Adrenal gland (tissue), 12 donors: Measurements from ENCODE around the gene AFMID. TPM values are rescaled to one million over a fixed set of nuclear protein-coding genes. Genes with fewer than 3 reads are reported as not detected.
A peak's percentile ranks its signal among the peaks of the same experiment; 100 is the strongest.

Experiments used
- DNase-seq, 7 donors: peaks; one replicate each; pipeline ENCODE4 v3.0.0-alpha.2; 2019 to 2020
- H3K27ac ChIP-seq, 5 donors: fragments of 200-600 bp; sonication (generic) in 4 of 5; 1 replicate in 3 of 5; 2 replicates in 2 of 5; pipeline versions ENCODE4 v1.5.1 to v1.8.0; 2016 to 2020; ENCODE audit warnings: mild to moderate bottlenecking in 1 of 5
- H3K27me3 ChIP-seq: fragments of 200-600 bp; 2 replicates; pipeline ENCODE4 v1.8.0; 2021
- H3K36me3 ChIP-seq, 2 donors: fragments of 200-600 bp; replicated peaks in 1 of 2; 1 replicate in 1 of 2; 2 replicates in 1 of 2; pipeline versions ENCODE4 v1.5.1 to v1.8.0; 2018 to 2022
- H3K4me1 ChIP-seq, 2 donors: fragments of 200-600 bp; replicated peaks in 1 of 2; 1 replicate in 1 of 2; 2 replicates in 1 of 2; pipeline versions ENCODE4 v1.5.1 to v1.8.0; 2018 to 2021
- H3K4me3 ChIP-seq, 4 donors: fragments of 200-600 bp; sonication (generic) in 3 of 4; one replicate each; pipeline ENCODE4 v1.5.1; 2016 to 2018
- H3K9me3 ChIP-seq, 3 donors: fragments of 200-600 bp; sonication (generic) in 1 of 3; replicated peaks in 1 of 3; 1 replicate in 2 of 3; 2 replicates in 1 of 3; pipeline versions ENCODE4 v1.5.1 to v1.8.0; 2016 to 2021
- CTCF ChIP-seq, 6 experiments: fragments of 450-650 bp in 4 of 6; fragments of 200-600 bp in 2 of 6; sonication (generic) in 1 of 6; IDR thresholded peaks; 1 replicate in 5 of 6; 2 replicates in 1 of 6; pipeline versions ENCODE4 v1.5.1 to v1.8.0; 2016 to 2021; ENCODE audit warnings: antibody characterized with exemption in 6 of 6, mild to moderate bottlenecking in 2 of 6, moderate library complexity in 1 of 6
- POLR2A ChIP-seq, 2 donors: fragments of 450-650 bp; IDR thresholded peaks; one replicate each; pipeline ENCODE4 v1.6.1; 2017; ENCODE audit warnings: antibody characterized with exemption in 2 of 2, mild to moderate bottlenecking in 2 of 2, moderate library complexity in 1 of 2
- WGBS, 4 donors: extraction: QIAGEN DNeasy Blood & Tissue Kit in 2 of 4; methylation state at CpG; one replicate each; pipeline versions ENCODE4 v1.1.5 to v1.1.7; 2013 to 2017; 5-methylcytosine and 5-hydroxymethylcytosine counted together
- intact Hi-C, 2 donors: fragments of 100-400 bp; cut with DNase I; formaldehyde crosslinking; loops; one replicate each; pipeline versions ENCODE4 v1.14.1 to v1.15.0; 2022 to 2023
- polyA plus RNA-seq, 3 donors: library from polyadenylated mRNA; stranded (reverse); fragments of 200-250 nt in 2 of 3; fragments of 350-450 nt in 1 of 3; fragmentation: Illumina TruSeq in 1 of 3; extraction: RNeasy Lipid Tissue Mini Kit (QIAGEN cat#74804) in 1 of 3; gene quantifications; one replicate each; pipeline ENCODE4 v1.2.3, GENCODE V29; 2013 to 2014
- total RNA-seq, 9 donors: library from RNA; depleted of rRNA in 4 of 9; stranded (reverse); fragments of >200 nt in 4 of 9; fragments of 120-200 nt in 1 of 9; fragmentation: NEBNext Ultra II Directional in 1 of 9; extraction: Animal tissue kit (Norgen Biotek cat#: 25700) in 1 of 9; gene quantifications; one replicate each; pipeline versions ENCODE4 v1.1.0 to v1.2.4, GENCODE V29; 2013 to 2023
- donor health status: healthy with polysubstance abuse.
- donor health status: Bipolar disorder and iron deficiency.
- donor health status: DM: yes; HTN: yes; CAD: no.
- donor health status: DM: no; HTN: no; CAD: no.
- donor health status: DM: no; HTN: no; CAD: no.
- donor health status: DM: yes; HTN: yes; CAD: no.

The AFMID gene
- total and polyA plus RNA-seq, 12 donors: 4.5 to 32.9 (median 16.9) TPM

- TF ChIP-seq CTCF (IDR thresholded peaks at IDR 0.05): no peak
- WGBS, 4 donors: 57 to 76% (median 64%) methylated on average over 7 to 10 of the region's 10 CpGs
- Histone ChIP-seq H3K4me1 (peaks cover 0 to 9% of the 10 kb centered on the region in 2 donors), H3K4me3 (peak overlapping the region in 1 of 4 donors; percentile 67), H3K27ac (peak overlapping the region in 2 of 5 donors; percentile 4 to 81), H3K9me3 (no peaks in the 10 kb centered on the region), H3K27me3 (no peaks in the 10 kb centered on the region), H3K36me3 (no peaks in the 10 kb centered on the region)
- intact Hi-C loops: no loop called here
- peak in 3 of 7 donors; percentile 35 to 48 (median 37) for DNase-seq
Observed at GRCh38 chr17:78185981-78186691, 1.0 kb upstream of the AFMID start.

GRCh38 chr17:78196716-78197115, 9.6 kb downstream of the AFMID start:
- no peak overlapping the region for H3K4me3 ChIP-seq
- no peaks in the 10 kb centered on the region for H3K4me1 ChIP-seq
- intact Hi-C loops: no loop called here
- no peak for DNase-seq
- H3K36me3 ChIP-seq: no peaks in the 10 kb centered on the region
- no peak overlapping the region for H3K27ac ChIP-seq
- H3K9me3 ChIP-seq: no peaks in the 10 kb centered on the region
- WGBS, 4 donors: 71 to 91% (median 89%) methylated on average over 5 of the region's 5 CpGs
- no peaks in the 10 kb centered on the region for H3K27me3 ChIP-seq
- TF ChIP-seq POLR2A (IDR thresholded peaks at IDR 0.05) (no peak), CTCF (IDR thresholded peaks at IDR 0.05) (no peak)

- Histone ChIP-seq H3K27ac (peak overlapping the region in 1 of 5 donors; percentile 84), H3K27me3 (no peaks in the 10 kb centered on the region), H3K9me3 (no peaks in the 10 kb centered on the region), H3K4me3 (no peak overlapping the region), H3K4me1 (no peaks in the 10 kb centered on the region), H3K36me3 (no peaks in the 10 kb centered on the region)
- 86 to 94% (median 87%) methylated on average over 9 of the region's 9 CpGs for WGBS, 4 donors
- DNase-seq: no peak
- TF ChIP-seq POLR2A (IDR thresholded peaks at IDR 0.05): no peak
- TF ChIP-seq CTCF (IDR thresholded peaks at IDR 0.05): no peak
- intact Hi-C loops: no loop called here
Observed at GRCh38 chr17:78197147-78197832, 10.1 kb downstream of the AFMID start.

GRCh38 chr17:78200451-78200850, 13.3 kb downstream of the AFMID start:
- 82 to 94% (median 93%) methylated on average over 6 of the region's 6 CpGs for WGBS, 4 donors
- no peaks in the 10 kb centered on the region for H3K36me3 ChIP-seq
- TF ChIP-seq CTCF (IDR thresholded peaks at IDR 0.05) (no peak), POLR2A (IDR thresholded peaks at IDR 0.05) (no peak)
- no peak overlapping the region for H3K27ac ChIP-seq
- H3K4me1 ChIP-seq: no peaks in the 10 kb centered on the region
- DNase-seq: no peak
- no peaks in the 10 kb centered on the region for H3K9me3 ChIP-seq
- no peak overlapping the region for H3K4me3 ChIP-seq
- H3K27me3 ChIP-seq: no peaks in the 10 kb centered on the region
- intact Hi-C loops: no loop called here
